Esophagus (tissue), 2 donors: ENCODE measurements around the gene VSIG2. TPM values are rescaled to one million over a fixed set of nuclear protein-coding genes. Genes with fewer than 3 reads are reported as not detected.
A peak's percentile ranks its signal among the peaks of the same experiment; 100 is the strongest.

Source experiments
- H3K27ac ChIP-seq, 2 donors: one replicate each; pipeline ENCODE4 v1.5.1; 2013; ENCODE audit warnings: low read depth in 2 of 2, mild to moderate bottlenecking in 2 of 2, inconsistent platforms in 1 of 2, low read length in 1 of 2, moderate library complexity in 1 of 2
- H3K27me3 ChIP-seq, 2 donors: one replicate each; pipeline ENCODE4 v1.6.1; 2013; ENCODE audit warnings: low read length in 2 of 2, control low read depth in 1 of 2, mild to moderate bottlenecking in 1 of 2; ENCODE audit not compliant: insufficient read depth in 2 of 2, control insufficient read depth in 1 of 2
- H3K36me3 ChIP-seq, 2 donors: one replicate each; pipeline ENCODE4 v1.6.1; 2013; ENCODE audit warnings: low read length in 1 of 2; ENCODE audit not compliant: control insufficient read depth in 2 of 2, insufficient read depth in 2 of 2
- H3K4me1 ChIP-seq, 2 donors: one replicate each; pipeline ENCODE4 v1.6.1; 2013; ENCODE audit warnings: low read length in 1 of 2; ENCODE audit not compliant: control insufficient read depth in 2 of 2, insufficient read depth in 2 of 2
- H3K4me3 ChIP-seq, 2 donors: one replicate each; pipeline ENCODE4 v1.5.1; 2013; ENCODE audit warnings: low read length in 2 of 2, mild to moderate bottlenecking in 2 of 2, low read depth in 1 of 2, moderate library complexity in 1 of 2
- H3K9me3 ChIP-seq, 2 donors: one replicate each; pipeline ENCODE4 v1.6.1; 2013; ENCODE audit warnings: mild to moderate bottlenecking in 2 of 2, low read depth in 1 of 2, low read length in 1 of 2, moderate library complexity in 1 of 2; ENCODE audit not compliant: control insufficient read depth in 2 of 2, insufficient read depth in 1 of 2
- WGBS, 2 donors: extraction: QIAGEN DNeasy Blood & Tissue Kit; methylation state at CpG; one replicate each; pipeline ENCODE4 v1.1.7; 2013; 5-methylcytosine and 5-hydroxymethylcytosine counted together
- polyA plus RNA-seq, 2 donors: library from polyadenylated mRNA; stranded (reverse); fragments of 200-250 nt; gene quantifications; one replicate each; pipeline ENCODE4 v1.2.3, GENCODE V29; 2013
- donor health status: healthy with polysubstance abuse.
- donor health status: Bipolar disorder and iron deficiency.

Gene VSIG2
- polyA plus RNA-seq, 2 donors = 9.7 to 51.4 TPM

DNA sequence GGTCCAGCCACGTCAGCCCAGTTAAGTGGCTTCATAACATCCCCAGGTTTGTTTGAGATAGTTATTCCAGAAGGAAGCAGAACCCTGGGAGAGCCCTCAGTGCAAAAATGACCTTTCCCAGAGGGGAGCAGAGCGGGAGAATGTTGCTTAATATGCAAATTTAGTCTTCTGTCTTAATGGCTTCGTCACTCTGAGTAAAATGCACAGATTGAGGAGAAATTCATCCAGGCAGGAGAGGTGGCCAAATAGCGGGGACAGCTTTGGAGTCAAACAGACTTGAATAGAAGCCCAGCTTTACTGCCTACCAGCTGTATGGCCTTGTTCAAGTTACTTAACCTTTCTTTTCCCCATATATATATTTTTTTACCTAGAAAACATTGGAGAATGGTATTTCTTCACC lies 24.6 kb downstream of the VSIG2 start:
- Histone ChIP-seq H3K27me3 (no peaks in the 10 kb centered on the region), H3K9me3 (no peaks in the 10 kb centered on the region), H3K36me3 (no peaks in the 10 kb centered on the region), H3K27ac (no peak overlapping the region), H3K4me1 (no peaks in the 10 kb centered on the region), H3K4me3 (no peak overlapping the region)
- WGBS, 2 donors = 86 to 87% methylated on average over 4 of the region's 4 CpGs

DNA sequence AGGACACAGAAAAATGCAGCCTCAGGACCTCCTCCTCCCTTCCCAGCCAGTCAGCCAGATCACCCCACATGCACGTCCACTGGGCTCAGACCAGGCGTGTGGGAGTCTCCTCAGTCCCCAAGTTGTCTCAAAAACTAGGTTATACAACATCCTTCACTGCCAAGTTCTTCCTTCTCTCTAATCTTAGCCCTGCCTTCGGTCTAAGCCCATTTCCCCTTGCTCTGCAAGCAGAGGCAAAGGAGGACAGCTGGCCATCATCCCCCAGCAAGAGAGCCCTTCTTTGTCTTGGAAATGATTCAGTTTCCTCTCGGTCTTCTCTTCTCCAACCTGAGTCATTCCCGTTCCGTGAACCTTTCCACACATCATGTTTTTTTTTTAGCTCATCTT lies 26.3 kb downstream of the VSIG2 start:
- H3K27me3 ChIP-seq = peaks cover 0 to 4% of the 10 kb centered on the region in 2 donors
- H3K4me3 ChIP-seq = no peak overlapping the region
- H3K9me3 ChIP-seq = no peaks in the 10 kb centered on the region
- H3K27ac ChIP-seq = no peak overlapping the region
- no peaks in the 10 kb centered on the region for H3K36me3 ChIP-seq
- no peaks in the 10 kb centered on the region for H3K4me1 ChIP-seq
- 32 to 48% methylated on average over 6 of the region's 6 CpGs for WGBS, 2 donors

DNA sequence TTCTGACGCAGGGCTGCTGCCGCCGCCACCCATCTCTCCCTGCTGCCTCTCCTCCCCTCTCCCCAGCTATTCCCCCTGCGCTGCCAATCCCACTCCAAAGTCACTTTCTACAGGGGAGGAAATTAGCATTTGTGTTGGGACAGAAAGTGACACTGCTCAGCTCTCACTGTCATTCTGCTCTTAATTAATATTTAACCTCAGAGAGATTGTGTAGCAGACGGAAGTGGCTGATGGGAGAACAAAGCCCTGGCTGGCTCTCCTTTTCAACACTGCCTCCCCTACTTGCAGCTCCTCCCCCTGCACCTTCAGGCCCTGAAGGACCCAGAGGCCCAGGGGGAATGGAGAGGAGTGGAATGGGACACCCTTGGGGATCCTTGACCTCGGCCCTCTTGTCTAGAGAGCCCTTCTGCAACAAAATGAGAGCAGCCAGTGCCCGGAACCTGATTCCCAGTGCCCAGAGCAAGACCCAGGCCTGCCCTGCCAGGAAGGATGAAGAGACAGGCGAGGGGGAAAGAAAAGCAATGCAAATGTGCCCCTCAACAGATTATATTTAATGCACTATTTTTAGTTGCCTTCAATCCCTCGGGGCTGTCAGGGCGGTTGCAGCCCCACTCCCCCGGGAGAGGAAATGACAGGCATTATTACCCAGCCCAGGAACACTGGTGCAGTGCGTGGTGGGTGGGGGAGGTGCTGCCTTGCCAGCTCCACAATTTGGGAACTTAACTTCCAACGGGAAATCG lies 26.9 kb downstream of the VSIG2 start:
- peaks cover 0 to 4% of the 10 kb centered on the region in 2 donors for H3K27me3 ChIP-seq
- 42 to 46% methylated on average over 14 of the region's 14 CpGs for WGBS, 2 donors
- H3K27ac ChIP-seq = no peak overlapping the region

DNA sequence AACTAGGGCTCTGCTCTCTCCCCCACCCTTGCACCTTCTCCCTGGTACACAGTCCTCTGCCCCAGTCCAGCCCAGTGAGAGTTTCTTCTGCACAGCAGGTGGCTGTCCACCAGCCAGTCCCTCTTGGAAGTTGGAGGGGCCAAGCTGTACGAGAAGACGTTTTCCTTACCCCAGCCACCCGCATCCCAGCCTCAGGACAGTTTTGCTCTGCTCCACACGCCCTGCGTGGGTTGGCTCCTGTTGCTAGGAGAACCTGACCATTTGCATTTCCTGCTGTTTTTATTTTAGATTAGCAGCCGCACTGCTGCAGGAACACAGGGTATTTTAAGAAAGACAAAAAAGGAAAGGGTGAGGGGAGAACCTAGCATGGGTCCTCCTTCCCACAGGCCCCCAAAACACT lies 29.9 kb downstream of the VSIG2 start:
- Histone ChIP-seq H3K9me3 (no peaks in the 10 kb centered on the region), H3K4me3 (no peak overlapping the region), H3K27me3 (peaks cover 0 to 4% of the 10 kb centered on the region in 2 donors), H3K27ac (no peak overlapping the region), H3K4me1 (peaks cover 2 to 6% of the 10 kb centered on the region in 2 donors), H3K36me3 (no peaks in the 10 kb centered on the region)
- WGBS, 2 donors = 42 to 48% methylated on average over 6 of the region's 6 CpGs

More for the DNA sequence above, 26.9 kb downstream of the VSIG2 start:
- Histone ChIP-seq H3K9me3 (no peaks in the 10 kb centered on the region), H3K4me1 (no peaks in the 10 kb centered on the region), H3K36me3 (no peaks in the 10 kb centered on the region), H3K4me3 (no peak overlapping the region)

DNA sequence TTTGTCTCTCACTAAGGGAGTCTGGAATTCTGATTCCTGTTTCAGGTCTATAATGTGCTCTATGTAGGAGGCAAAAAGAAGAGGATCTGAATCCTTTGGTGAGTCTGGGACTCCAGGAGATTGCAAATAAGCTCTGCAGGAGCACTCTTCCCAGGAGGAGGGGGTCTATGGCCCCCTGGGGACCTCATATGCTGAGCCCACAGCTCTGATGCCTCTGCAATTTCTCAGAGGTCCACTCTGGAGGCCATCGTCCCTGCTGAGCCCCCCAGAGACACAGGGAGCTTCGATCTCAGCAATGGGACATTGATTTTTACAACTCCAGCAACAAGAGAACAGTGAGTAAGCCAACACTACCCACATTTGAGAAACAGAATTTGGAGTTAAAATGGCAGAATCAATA lies 32.5 kb downstream of the VSIG2 start:
- peaks cover 0 to 4% of the 10 kb centered on the region in 2 donors for H3K27me3 ChIP-seq
- H3K9me3 ChIP-seq = no peaks in the 10 kb centered on the region
- 53 to 59% methylated on average over 2 of the region's 2 CpGs for WGBS, 2 donors
- peaks cover 2 to 6% of the 10 kb centered on the region in 2 donors for H3K4me1 ChIP-seq
- no peak overlapping the region for H3K27ac ChIP-seq
- no peaks in the 10 kb centered on the region for H3K36me3 ChIP-seq
- H3K4me3 ChIP-seq = no peak overlapping the region

DNA sequence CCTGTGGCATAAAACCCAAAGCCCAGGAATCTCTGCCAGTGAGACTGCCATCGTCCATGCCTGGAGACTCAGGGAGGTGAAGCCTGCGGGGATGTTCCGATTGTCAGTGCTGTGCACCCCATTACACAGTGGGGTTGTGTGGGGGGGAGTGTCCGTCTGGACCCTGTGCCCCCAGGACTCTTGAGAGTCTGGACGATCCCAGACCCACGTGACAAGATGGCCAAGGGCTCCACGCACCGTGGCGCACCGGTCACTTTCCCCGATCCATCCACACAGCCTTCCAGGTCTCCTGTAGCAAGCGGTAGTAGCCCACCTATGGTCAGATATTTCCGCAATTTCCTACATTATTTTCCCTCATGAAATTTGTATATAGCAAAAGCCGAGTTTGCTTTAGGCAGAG lies 33.3 kb downstream of the VSIG2 start:
- H3K9me3 ChIP-seq = no peaks in the 10 kb centered on the region
- H3K4me1 ChIP-seq = peaks cover 2 to 6% of the 10 kb centered on the region in 2 donors
- no peaks in the 10 kb centered on the region for H3K36me3 ChIP-seq
- peaks cover 0 to 4% of the 10 kb centered on the region in 2 donors for H3K27me3 ChIP-seq
- WGBS, 2 donors = 52 to 61% methylated on average over 14 of the region's 14 CpGs
- H3K4me3 ChIP-seq = no peak overlapping the region
- no peak overlapping the region for H3K27ac ChIP-seq

DNA sequence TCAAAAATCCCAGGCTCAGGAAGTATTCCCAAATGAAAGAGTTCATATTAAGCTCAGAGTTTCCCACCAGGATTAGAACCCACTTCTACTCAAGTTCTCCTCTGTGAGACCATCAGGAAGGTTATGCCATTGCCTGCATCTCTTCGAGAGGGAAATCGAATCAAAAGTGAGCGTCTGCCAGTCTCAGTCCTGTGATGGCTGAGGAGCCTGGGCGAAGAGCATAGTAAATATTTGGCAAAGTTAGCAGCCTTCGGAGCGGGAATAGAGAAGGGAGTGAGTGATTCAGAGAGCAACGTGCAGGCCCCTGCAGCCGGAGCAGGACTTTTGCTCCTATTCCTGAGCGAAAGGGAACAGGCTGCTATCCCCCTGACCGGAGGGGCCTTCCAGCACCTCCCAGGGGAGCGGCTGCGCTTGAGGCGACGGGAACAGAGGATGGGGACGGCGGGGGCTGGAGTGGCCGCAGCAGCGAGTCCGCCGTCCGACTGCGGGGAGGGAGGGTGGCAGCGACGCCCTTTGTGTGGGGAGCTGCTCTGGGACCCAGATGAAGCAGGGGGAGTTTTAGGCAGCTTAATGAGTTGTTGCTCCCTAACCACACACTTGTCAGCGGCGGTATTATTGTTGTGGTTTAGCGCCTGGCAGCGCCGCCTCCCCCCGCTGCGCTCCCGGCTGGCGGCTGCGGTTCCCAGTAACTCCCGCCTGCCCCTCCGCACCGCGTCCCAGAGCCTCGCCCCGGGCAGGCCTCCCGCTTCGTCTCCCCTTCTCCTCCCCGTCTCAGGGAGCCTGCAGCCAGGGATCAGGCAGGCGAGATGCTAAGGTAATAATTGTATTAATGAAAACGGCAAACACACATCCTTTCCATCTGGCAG lies 34.0 kb downstream of the VSIG2 start:
- Histone ChIP-seq H3K27ac (no peak overlapping the region), H3K36me3 (no peaks in the 10 kb centered on the region), H3K27me3 (peaks cover 0 to 4% of the 10 kb centered on the region in 2 donors), H3K4me1 (peaks cover 2 to 6% of the 10 kb centered on the region in 2 donors), H3K9me3 (no peaks in the 10 kb centered on the region), H3K4me3 (peak overlapping the region; percentile 22 to 37)
- WGBS, 2 donors = 0 to 1% methylated on average over 44 to 45 of the region's 45 CpGs

DNA sequence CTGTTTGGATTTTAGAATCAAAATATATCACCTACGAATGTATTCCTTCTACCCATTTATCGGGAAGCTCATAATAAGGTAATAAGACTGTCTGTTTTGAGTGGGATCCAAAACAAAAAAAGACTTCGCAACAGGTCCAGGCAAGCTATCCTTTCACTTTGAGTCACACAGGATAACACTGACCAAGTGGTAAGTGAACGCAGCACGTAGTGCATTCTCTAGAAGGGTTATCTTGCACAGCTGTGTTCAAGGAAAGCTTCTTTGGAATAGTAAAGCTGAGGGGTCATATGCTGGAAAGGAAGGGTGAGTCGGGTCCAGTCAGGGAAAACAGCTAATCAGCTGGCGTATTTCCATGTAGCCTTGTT lies 34.7 kb downstream of the VSIG2 start:
- no peak overlapping the region for H3K27ac ChIP-seq
- peak overlapping the region in 1 of 2 donors; percentile 37 for H3K4me3 ChIP-seq
- H3K36me3 ChIP-seq = no peaks in the 10 kb centered on the region
- 21 to 30% methylated on average over 7 of the region's 7 CpGs for WGBS, 2 donors
- H3K9me3 ChIP-seq = no peaks in the 10 kb centered on the region
- peaks cover 2 to 6% of the 10 kb centered on the region in 2 donors for H3K4me1 ChIP-seq
- peaks cover 0 to 4% of the 10 kb centered on the region in 2 donors for H3K27me3 ChIP-seq

DNA sequence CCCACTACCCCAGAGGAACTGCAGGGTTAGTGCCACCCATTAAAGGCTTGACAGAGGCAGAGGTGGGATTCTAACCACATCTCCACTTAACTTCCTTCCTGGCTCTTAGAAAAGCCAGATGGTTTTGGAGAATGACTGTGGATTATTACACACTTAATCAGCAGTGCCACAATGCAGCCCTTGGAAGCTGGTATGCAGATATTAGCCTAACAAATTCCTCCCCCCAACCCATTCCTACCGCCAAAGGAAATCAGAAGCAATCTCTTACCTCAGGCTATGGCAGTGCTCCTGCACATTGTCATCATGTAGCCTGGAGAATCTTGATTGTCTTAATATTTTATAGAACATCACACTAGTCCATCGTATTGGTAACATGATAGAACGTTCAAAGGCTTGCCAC lies 35.5 kb downstream of the VSIG2 start:
- Histone ChIP-seq H3K4me1 (peaks cover 2 to 6% of the 10 kb centered on the region in 2 donors), H3K9me3 (no peaks in the 10 kb centered on the region), H3K27me3 (no peaks in the 10 kb centered on the region), H3K4me3 (no peak overlapping the region), H3K27ac (no peak overlapping the region), H3K36me3 (no peaks in the 10 kb centered on the region)
- 66 to 70% methylated on average over 3 of the region's 3 CpGs for WGBS, 2 donors
